Ovary (tissue), 3 donors: Measurements from ENCODE around the gene PLSCR1.

ENCODE experiments used
- CTCF ChIP-seq, 3 donors: fragments of 450-650 bp in 2 of 3; fragments of 200-600 bp in 1 of 3; IDR thresholded peaks; one replicate each; pipeline versions ENCODE4 v1.5.1 to v1.8.0; 2016 to 2022; ENCODE audit warnings: antibody characterized with exemption in 3 of 3, mild to moderate bottlenecking in 1 of 3
- EP300 ChIP-seq: sonication (generic); formaldehyde crosslinking; IDR thresholded peaks from one replicate; pipeline ENCODE4 v1.6.1; 2017; ENCODE audit warnings: antibody characterized with exemption
- donor health status: DM: no; HTN: no; CAD: no.

GRCh38 chr3:146511402-146512134, 32.8 kb downstream of the PLSCR1 start:
- TF ChIP-seq CTCF (IDR thresholded peaks at IDR 0.05) (no peak), EP300 (no peak)
